HCT116 (cell line): Measurements from ENCODE around the gene CRYBG3. TPM values are rescaled to one million over a fixed set of nuclear protein-coding genes. Genes with fewer than 3 reads are reported as not detected.

Source experiments
- ATAC-seq: fragments of 200-7000 bp; cut with Tn5 transposase; 2 replicates; pipeline ENCODE4 v1.9.1; 2020; ENCODE audit warnings: mild to moderate bottlenecking, moderate library complexity
- BruUV-seq: library from RNA; stranded (reverse); fragments of 400-500 nt; replicated peaks from 2 replicates; lab custom pipeline; 2021; lab: Mats Ljungman, UMichigan
- CTCF ChIA-PET: fragments of 300-600 bp; sonication (Branson Sonifier 250); formaldehyde crosslinking; loops from one replicate; lab custom pipeline; 2021; ENCODE audit warnings: antibody characterized with exemption; lab: Charles Lee
- POLR2A ChIA-PET: fragments of 300-600, 350-600 bp; sonication (Branson Sonifier 250); formaldehyde crosslinking; loops from one replicate; lab custom pipeline; 2021; ENCODE audit warnings: antibody characterized with exemption; lab: Charles Lee
- RAD21 ChIA-PET, 2 experiments: fragments of 300-600 bp; sonication (Branson Sonifier 250); formaldehyde crosslinking; loops; one replicate each; lab custom pipeline; 2023; ENCODE audit warnings: low total read pairs in 2 of 2; ENCODE audit not compliant: uncharacterized antibody in 2 of 2, unreplicated experiment in 2 of 2, low non-redundant PET in 1 of 2; lab: Charles Lee
- DNase-seq: peaks from one replicate; pipeline ENCODE4 v3.0.0-alpha.2; 2010; ENCODE audit warnings: low read depth, low spot score
- H2AFZ ChIP-seq: fragments of 200-600 bp; shearing (Covaris generic), sonication (generic); 2 replicates; pipeline ENCODE4 v1.6.1; 2017; ENCODE audit warnings: low read depth, mixed run types, mixed read lengths, antibody characterized with exemption, low read length; ENCODE audit not compliant: poor library complexity, severe bottlenecking
- H3K27ac ChIP-seq: 2 replicates; pipeline ENCODE4 v1.5.1; 2012; ENCODE audit warnings: low read depth, low read length
- H3K27me3 ChIP-seq: fragments of 200-600 bp; sonication (generic); 2 replicates; pipeline ENCODE4 v1.6.1; 2016; ENCODE audit warnings: mixed run types, low read length, mixed read lengths; ENCODE audit not compliant: insufficient read depth
- H3K36me3 ChIP-seq, 2 experiments: fragments of 200-500 bp in 1 of 2; fragments of 200-600 bp in 1 of 2; sonication (Bioruptor generic) in 1 of 2; sonication (generic) in 1 of 2; 2 replicates each; pipeline versions ENCODE4 v1.5.1 to v1.6.1; 2014 to 2016; ENCODE audit warnings: low read length in 2 of 2, inconsistent platforms in 1 of 2, mixed read lengths in 1 of 2, mixed run types in 1 of 2; ENCODE audit not compliant: insufficient read depth in 2 of 2, control insufficient read depth in 1 of 2
- H3K4me1 ChIP-seq, 2 experiments: fragments of 200-600 bp in 1 of 2; sonication (generic) in 1 of 2; 2 replicates each; pipeline versions ENCODE4 v1.5.1 to v1.6.1; 2012 to 2017; ENCODE audit warnings: low read length in 2 of 2, inconsistent platforms in 1 of 2, mild to moderate bottlenecking in 1 of 2, mixed read lengths in 1 of 2, mixed run types in 1 of 2, moderate library complexity in 1 of 2; ENCODE audit not compliant: insufficient read depth in 2 of 2, control insufficient read depth in 1 of 2
- H3K4me2 ChIP-seq: fragments of 200-600 bp; sonication (generic); 2 replicates; pipeline ENCODE4 v1.6.1; 2017; ENCODE audit warnings: mixed run types, low read length, mixed read lengths
- H3K4me3 ChIP-seq, 2 experiments: fragments of 200-600 bp in 1 of 2; sonication (generic) in 1 of 2; replicated peaks in 1 of 2; 2 replicates each; pipeline ENCODE4 v1.5.1; 2011 to 2016; ENCODE audit warnings: low read length in 2 of 2, control low read depth in 1 of 2, low read depth in 1 of 2, mild to moderate bottlenecking in 1 of 2, mixed read lengths in 1 of 2, mixed run types in 1 of 2
- H3K79me2 ChIP-seq: fragments of 200-600 bp; sonication (generic); 2 replicates; pipeline ENCODE4 v1.6.1; 2017; ENCODE audit warnings: mild to moderate bottlenecking, mixed run types, low read length, moderate library complexity, mixed read lengths; ENCODE audit not compliant: insufficient read depth
- H3K9ac ChIP-seq: fragments of 200-600 bp; sonication (generic); 2 replicates; pipeline ENCODE4 v1.6.1; 2016; ENCODE audit warnings: low read length, mixed read lengths
- H3K9me2 ChIP-seq: fragments of 200-600 bp; sonication (generic), shearing (Covaris generic); 2 replicates; pipeline ENCODE4 v1.6.1; 2017; ENCODE audit warnings: mixed run types, mild to moderate bottlenecking, moderate library complexity; ENCODE audit not compliant: insufficient read depth
- H3K9me3 ChIP-seq, 2 experiments: fragments of 200-500 bp in 1 of 2; fragments of 200-600 bp in 1 of 2; sonication (Bioruptor generic) in 1 of 2; sonication (generic) in 1 of 2; 2 replicates each; pipeline ENCODE4 v1.6.1; 2014 to 2017; ENCODE audit warnings: low read length in 2 of 2, mixed read lengths in 2 of 2, inconsistent platforms in 1 of 2, low read depth in 1 of 2, mild to moderate bottlenecking in 1 of 2, mixed run types in 1 of 2, moderate library complexity in 1 of 2; ENCODE audit not compliant: control insufficient read depth in 1 of 2, insufficient read depth in 1 of 2
- H4K20me1 ChIP-seq: fragments of 200-600 bp; sonication (generic), shearing (Covaris generic); 2 replicates; pipeline ENCODE4 v1.6.1; 2017; ENCODE audit warnings: mixed run types, mild to moderate bottlenecking, moderate library complexity; ENCODE audit not compliant: insufficient read depth
- ATF3 ChIP-seq: IDR thresholded peaks from 2 replicates; pipeline ENCODE4 v1.6.1; 2012
- CBX3 ChIP-seq: IDR thresholded peaks from 2 replicates; pipeline ENCODE4 v1.6.1; 2012; ENCODE audit warnings: low read depth
- CEBPB ChIP-seq: IDR thresholded peaks from 2 replicates; pipeline ENCODE4 v1.6.1; 2012; ENCODE audit warnings: low read depth
- EZH2 ChIP-seq: fragments of 200-600 bp; sonication (generic); IDR thresholded peaks from 2 replicates; pipeline ENCODE4 v1.6.1; 2017; ENCODE audit warnings: antibody characterized with exemption, mixed run types
- FOSL1 ChIP-seq: IDR thresholded peaks from 2 replicates; pipeline ENCODE4 v1.6.1; 2012; ENCODE audit warnings: low read depth
- JUND ChIP-seq: IDR thresholded peaks from 2 replicates; pipeline ENCODE4 v1.6.1; 2012
- POLR2A ChIP-seq: IDR thresholded peaks from 2 replicates; pipeline ENCODE4 v1.7.0; 2011; ENCODE audit warnings: borderline replicate concordance; ENCODE audit not compliant: insufficient read depth, insufficient read length; ENCODE audit errors: extremely low read depth
- SIN3A ChIP-seq: IDR thresholded peaks from 2 replicates; pipeline ENCODE4 v1.6.1; 2012; ENCODE audit warnings: low read depth
- TCF7L2 ChIP-seq: IDR thresholded peaks from 2 replicates; pipeline ENCODE4 v1.7.0; 2011; ENCODE audit warnings: borderline replicate concordance, inconsistent platforms; ENCODE audit not compliant: insufficient read depth, insufficient read length; ENCODE audit errors: extremely low read depth
- intact Hi-C: fragments of 100-400 bp; cut with micrococcal nuclease; formaldehyde crosslinking; loops from 2 replicates; pipeline ENCODE4 v1.10.0; 2022
- total RNA-seq: library from RNA; stranded (reverse); gene quantifications from one replicate; pipeline ENCODE4 v1.2.1, GENCODE V29; 2021; ENCODE audit not compliant: unreplicated experiment

The CRYBG3 gene
- total RNA-seq, 1 experiment from 2014 or later, result 7.5 TPM

- Histone ChIP-seq H3K27me3 (no peaks in the 10 kb centered on the region), H3K4me3 (no peak overlapping the region), H4K20me1 (no peaks in the 10 kb centered on the region), H2AFZ (no peak overlapping the region), H3K27ac (no peak overlapping the region), H3K9me3 (no peaks in the 10 kb centered on the region), H3K79me2 (peaks cover 54% of the 10 kb centered on the region), H3K9ac (no peak overlapping the region), H3K4me1 (no peaks in the 10 kb centered on the region), H3K36me3 (peaks cover 17 to 52% of the 10 kb centered on the region in 2 experiments; a peak in 3 of 4 replicates), H3K9me2 (no peaks in the 10 kb centered on the region), H3K4me2 (no peak overlapping the region)
- intact Hi-C loops, result no loop called here
- ATAC-seq (no peak), DNase-seq (no peak)
- TF ChIP-seq CBX3 (no peak), FOSL1 (no peak), ATF3 (no peak), POLR2A (no peak), SIN3A (no peak), EZH2 (no peak), CEBPB (no peak), JUND (no peak)
- ChIA-PET RAD21 (no interaction called here), POLR2A (no interaction called here), CTCF (no interaction called here)
- BruUV-seq, result no TSS peak
Measured at GRCh38 chr3:97957617-97958311, 136.0 kb downstream of the CRYBG3 start.

- Histone ChIP-seq H3K27me3 (no peaks in the 10 kb centered on the region), H3K4me2 (no peak overlapping the region)
- RAD21 ChIA-PET, result no interaction called here
- TF ChIP-seq TCF7L2 (no peak), CEBPB (no peak), EZH2 (no peak), CBX3 (no peak)
- TF ChIP-seq, all 23 proteins: peak for 0
- ATAC-seq (no peak), DNase-seq (no peak)
- CTCF ChIA-PET, result no interaction called here
- Histone ChIP-seq H3K9me3 (no peaks in the 10 kb centered on the region), H3K4me1 (no peaks in the 10 kb centered on the region), H3K4me3 (no peak overlapping the region), H4K20me1 (no peaks in the 10 kb centered on the region), H3K79me2 (peaks cover 61% of the 10 kb centered on the region), H3K9me2 (no peaks in the 10 kb centered on the region), H3K9ac (no peak overlapping the region), H2AFZ (no peak overlapping the region), H3K27ac (no peak overlapping the region), H3K36me3 (peaks cover 17 to 56% of the 10 kb centered on the region in 2 experiments; a peak in 3 of 4 replicates)
- intact Hi-C loops, result no loop called here
- POLR2A ChIA-PET, result no interaction called here
- BruUV-seq, result no TSS peak
Measured at GRCh38 chr3:97958396-97958795, 136.6 kb downstream of the CRYBG3 start.
